B cell (primary cell): ENCODE measurements around the gene RTN4IP1.

ENCODE experiments used
- CTCF ChIP-seq: fragments of 200-600 bp; IDR thresholded peaks from one replicate; pipeline ENCODE4 v1.8.0; 2022; ENCODE audit warnings: antibody characterized with exemption, mild to moderate bottlenecking
- EZH2 ChIP-seq: IDR thresholded peaks from 2 replicates; pipeline ENCODE4 v1.6.1; 2012; ENCODE audit warnings: borderline replicate concordance, low read depth, mild to moderate bottlenecking, moderate library complexity, low read length; ENCODE audit not compliant: insufficient read depth, poor library complexity, severe bottlenecking

GRCh38 chr6:106527117-106527516 lies 102.2 kb downstream of the RTN4IP1 start:
- no peak for TF ChIP-seq EZH2
- no peak for TF ChIP-seq CTCF
